Bone marrow (tissue), 2 donors: ENCODE results near the gene HTRA3.

Experiments used
- DNase-seq, 2 donors: peaks; one replicate each; lab custom pipeline; 2025; lab: John Stamatoyannopoulos, UW

HTRA3 gene

DNA sequence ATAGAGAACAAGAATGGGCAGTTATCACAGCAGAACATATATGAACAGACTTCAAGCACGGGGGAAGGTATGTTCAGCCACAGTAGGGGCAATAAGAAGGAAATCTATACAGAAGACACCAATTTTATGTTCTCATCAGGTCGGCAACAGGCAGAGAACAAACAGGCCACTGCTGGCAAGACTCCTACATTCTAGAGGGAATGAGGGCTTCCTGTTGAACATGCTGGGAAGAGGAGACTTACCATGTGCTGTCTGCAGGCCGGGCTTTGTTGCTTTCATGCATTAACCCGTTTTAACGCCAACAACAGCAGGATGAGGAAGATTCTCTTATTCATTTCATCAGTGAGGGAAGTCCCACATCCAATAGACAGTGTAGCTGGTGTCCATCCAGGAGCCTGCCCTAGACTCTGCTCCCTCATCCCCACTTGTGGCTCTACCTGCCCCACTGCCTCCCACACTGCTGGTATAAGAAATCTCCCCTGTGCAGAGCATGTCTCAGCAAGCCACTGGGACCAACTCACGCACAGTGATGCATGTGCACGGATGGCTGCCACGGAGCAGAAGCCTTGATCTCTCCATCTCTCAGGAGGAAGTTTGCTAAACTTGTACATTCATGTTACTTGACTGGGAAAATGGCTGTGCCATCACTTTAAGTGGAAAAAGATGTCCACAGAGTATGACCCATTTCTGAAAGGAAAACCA is 86.5 kb downstream of the HTRA3 start:
- no peak for DNase-seq
